ENCODE results near the gene SLC4A7. TPM values are rescaled to one million over a fixed set of nuclear protein-coding genes. Genes with fewer than 3 reads are reported as not detected.

SLC4A7 gene
- 38.5 and 40.6 TPM in 2 replicates for total RNA-seq

GRCh38 chr3:27484015-27484844 lies at the start of gene SLC4A7:
SLC4A7 (minus strand) TSS chr3:27484384; CDS start chr3:27484126, 258 bp downstream.

GRCh38 chr3:27368831-27369607 lies 115.2 kb downstream of the SLC4A7 start, which contains the start of gene NEK10:
NEK10 (minus strand) TSS chr3:27369383; CDS start chr3:27352882, 16,501 bp downstream.

Other genes with a start within 250 kb of the SLC4A7 start
- 4.4 and 8.5 TPM in 2 replicates for gene NEK10, start 115.0 kb downstream of the SLC4A7 start, total RNA-seq
- not detected in 2 replicates for gene EOMES, start 237.9 kb upstream of the SLC4A7 start, total RNA-seq

All from cardiac ventricle fibroblast (primary cell).